GM03348 (cell line): ENCODE measurements around the gene CDC6.
A peak's percentile ranks its signal among the peaks of the same experiment; 100 is the strongest.
"Not testable (repeated sequence)": the region's sequence is repeated elsewhere in the genome, so short reads cannot be mapped to it uniquely, and the experiment has no call there.

Experiments used
- DNase-seq: peaks from one replicate; pipeline ENCODE4 v3.0.0; 2012; ENCODE audit warnings: low spot score

CDC6 gene

GRCh38 chr17:40290629-40291280 lies 3.1 kb downstream of the CDC6 start:
- peak; percentile 74 for DNase-seq

GRCh38 chr17:40291281-40291664 lies 3.6 kb downstream of the CDC6 start:
- DNase-seq = no peak

GRCh38 chr17:40293363-40293762 lies 5.7 kb downstream of the CDC6 start:
- no peak for DNase-seq

- DNase-seq = no peak
Observed at GRCh38 chr17:40295488-40296436, 8.1 kb downstream of the CDC6 start.

GRCh38 chr17:40297511-40297910 lies 9.8 kb downstream of the CDC6 start:
- DNase-seq = no peak

GRCh38 chr17:40298726-40299125 lies 11.0 kb downstream of the CDC6 start:
- DNase-seq = peak; percentile 65

GRCh38 chr17:40299159-40299757 lies 11.6 kb downstream of the CDC6 start:
- not testable (repeated sequence) for DNase-seq

GRCh38 chr17:40301315-40301714 lies 13.6 kb downstream of the CDC6 start:
- DNase-seq = no peak

- no peak for DNase-seq
Observed at GRCh38 chr17:40303009-40303657, 15.5 kb downstream of the CDC6 start.

- no peak for DNase-seq
Observed at GRCh38 chr17:40303708-40304551, 16.3 kb downstream of the CDC6 start.

GRCh38 chr17:40304552-40304863 lies 16.8 kb downstream of the CDC6 start:
- not testable (repeated sequence) for DNase-seq

- not testable (repeated sequence) for DNase-seq
Observed at GRCh38 chr17:40304866-40305265, 17.2 kb downstream of the CDC6 start.

GRCh38 chr17:40306395-40306794 lies 18.7 kb downstream of the CDC6 start:
- DNase-seq = no peak

GRCh38 chr17:40307001-40307730 lies 19.5 kb downstream of the CDC6 start:
- peak; percentile 41 for DNase-seq

GRCh38 chr17:40307740-40308239 lies 20.1 kb downstream of the CDC6 start:
- no peak for DNase-seq

- DNase-seq = no peak
Observed at GRCh38 chr17:40309031-40309948, 21.6 kb downstream of the CDC6 start, which contains the start of gene RARA. TSS of gene RARA (plus strand) at chr17:40309180. CDS start at chr17:40331219, 22,039 bp downstream.

GRCh38 chr17:40309949-40310510 lies 22.4 kb downstream of the CDC6 start:
- DNase-seq = no peak

- DNase-seq = no peak
Observed at GRCh38 chr17:40310882-40311391, 23.3 kb downstream of the CDC6 start.

GRCh38 chr17:40311575-40311974 lies 23.9 kb downstream of the CDC6 start:
- DNase-seq = no peak
